Stimulated activated CD4-positive, alpha-beta T cell treated with anti-CD3 and anti-CD28 coated beads, Interleukin-15, amount 100 ng/mL, for 48 hours (primary cell): Measurements from ENCODE around the gene MAST4.

Experiments used
- DNase-seq, 2 donors: peaks; one replicate each; pipeline ENCODE4 v3.0.0-alpha.2; 2020; ENCODE audit warnings: low read depth in 2 of 2

MAST4 gene

GRCh38 chr5:66697796-66698564 lies 101.8 kb downstream of the MAST4 start:
- DNase-seq: no peak

DNA sequence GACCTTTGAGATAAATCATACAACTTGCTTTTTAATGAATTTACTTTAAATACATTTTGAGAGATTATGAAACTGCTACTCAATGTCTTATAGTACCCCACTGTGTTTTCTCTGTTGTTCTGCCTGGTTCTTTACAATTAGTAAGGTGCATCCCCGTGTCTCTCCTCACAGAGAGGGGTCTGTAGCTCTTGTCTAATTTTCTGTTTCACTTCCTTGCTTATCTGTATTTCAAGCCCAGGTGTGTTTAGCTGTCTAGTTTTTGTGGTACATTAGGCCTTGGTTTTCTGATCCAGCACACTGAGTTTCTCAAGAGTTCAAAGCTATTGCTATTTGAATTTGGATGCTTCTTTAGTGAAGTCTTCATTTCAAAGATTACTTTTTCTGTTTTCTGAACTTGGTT lies 105.1 kb downstream of the MAST4 start:
- no peak for DNase-seq

DNA sequence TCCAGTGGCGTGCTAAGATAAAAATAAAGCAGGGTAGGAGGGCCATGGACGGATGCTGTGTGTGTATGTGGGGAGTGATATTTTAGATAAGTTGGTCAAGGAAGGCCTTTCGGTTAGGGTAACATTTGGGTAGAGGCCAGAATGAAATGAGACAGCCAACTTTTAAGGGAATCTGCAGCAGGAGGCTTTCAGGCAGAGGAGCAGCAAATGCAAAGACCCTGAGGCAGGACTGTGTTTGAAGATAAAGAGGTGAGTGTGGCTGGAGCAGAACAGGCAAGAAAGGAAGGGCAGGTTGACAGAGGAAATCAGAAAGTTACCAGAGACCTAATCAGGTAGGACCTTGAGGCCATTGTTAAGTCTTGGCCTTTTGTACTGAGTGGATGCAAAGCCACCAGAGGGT lies 106.2 kb downstream of the MAST4 start:
- DNase-seq: no peak

DNA sequence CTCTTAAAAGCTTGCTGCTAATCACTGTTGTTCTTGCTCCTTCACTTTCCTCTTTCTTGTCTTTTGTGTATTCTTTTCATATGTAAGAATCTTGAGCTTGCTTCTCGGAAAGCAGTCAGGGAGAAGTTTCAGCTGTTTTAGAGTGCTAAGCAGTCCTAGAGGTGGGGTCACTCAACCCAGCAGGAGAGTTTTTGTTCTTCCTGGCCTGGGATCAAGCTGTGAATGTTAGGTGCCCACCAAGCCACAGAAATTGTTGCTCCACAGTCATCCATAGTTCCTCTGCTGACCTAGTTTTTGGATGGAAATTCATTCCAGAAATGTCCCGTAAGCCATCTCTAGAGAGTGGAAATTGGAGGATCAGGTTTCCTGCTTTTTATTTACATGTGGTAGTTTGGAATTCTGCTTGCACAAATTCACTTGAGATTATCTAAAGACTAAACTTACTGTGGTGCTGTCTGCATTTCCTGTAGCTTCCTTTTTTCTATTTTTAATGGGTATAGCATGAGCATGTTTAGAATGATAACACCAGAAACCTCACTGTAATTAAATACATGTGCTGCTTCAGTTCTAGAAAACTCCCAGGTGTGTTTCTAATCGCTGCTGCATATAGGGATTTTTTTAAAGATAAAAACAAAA lies 108.7 kb downstream of the MAST4 start:
- no peak for DNase-seq

DNA sequence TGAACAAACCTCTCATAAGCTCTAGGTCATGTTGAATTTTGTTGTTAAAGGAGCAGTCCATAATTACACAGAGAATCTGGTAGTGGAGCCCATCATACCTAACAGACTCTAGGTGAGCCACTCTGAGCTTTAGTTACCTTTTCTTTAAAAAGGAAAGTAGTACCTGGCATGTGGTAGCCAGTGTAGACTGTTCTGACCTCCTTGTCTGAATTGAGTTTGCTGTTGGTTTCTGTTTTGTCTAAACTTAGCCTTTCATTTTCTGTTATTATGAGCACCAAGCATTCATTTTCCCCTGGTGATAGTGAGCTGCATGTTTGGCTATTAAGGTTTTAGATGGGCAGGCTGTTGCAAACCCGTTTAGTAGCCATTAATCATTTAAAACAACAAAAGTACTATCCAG lies 112.2 kb downstream of the MAST4 start:
- DNase-seq: no peak

GRCh38 chr5:66710557-66711088 lies 114.4 kb downstream of the MAST4 start:
- DNase-seq: no peak

DNA sequence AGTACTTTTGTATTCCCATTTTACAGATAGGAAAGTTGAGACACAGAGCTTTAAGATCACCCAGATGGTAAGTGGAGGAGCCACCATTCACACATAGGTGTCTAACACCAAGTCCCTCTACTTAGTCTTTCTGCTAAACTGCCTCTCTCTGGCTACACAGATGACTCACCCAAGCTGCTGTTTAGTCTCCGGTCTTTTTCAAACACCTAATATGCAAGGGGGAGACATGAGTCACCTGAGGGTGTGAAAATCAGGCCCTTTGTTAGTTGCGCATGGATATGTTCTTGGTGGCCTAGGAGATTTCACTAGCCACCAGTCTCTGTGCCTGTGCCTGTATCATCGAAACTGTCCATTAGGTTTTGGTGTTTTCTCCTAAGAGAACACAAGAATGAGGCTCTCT lies 117.8 kb downstream of the MAST4 start:
- DNase-seq: no peak

DNA sequence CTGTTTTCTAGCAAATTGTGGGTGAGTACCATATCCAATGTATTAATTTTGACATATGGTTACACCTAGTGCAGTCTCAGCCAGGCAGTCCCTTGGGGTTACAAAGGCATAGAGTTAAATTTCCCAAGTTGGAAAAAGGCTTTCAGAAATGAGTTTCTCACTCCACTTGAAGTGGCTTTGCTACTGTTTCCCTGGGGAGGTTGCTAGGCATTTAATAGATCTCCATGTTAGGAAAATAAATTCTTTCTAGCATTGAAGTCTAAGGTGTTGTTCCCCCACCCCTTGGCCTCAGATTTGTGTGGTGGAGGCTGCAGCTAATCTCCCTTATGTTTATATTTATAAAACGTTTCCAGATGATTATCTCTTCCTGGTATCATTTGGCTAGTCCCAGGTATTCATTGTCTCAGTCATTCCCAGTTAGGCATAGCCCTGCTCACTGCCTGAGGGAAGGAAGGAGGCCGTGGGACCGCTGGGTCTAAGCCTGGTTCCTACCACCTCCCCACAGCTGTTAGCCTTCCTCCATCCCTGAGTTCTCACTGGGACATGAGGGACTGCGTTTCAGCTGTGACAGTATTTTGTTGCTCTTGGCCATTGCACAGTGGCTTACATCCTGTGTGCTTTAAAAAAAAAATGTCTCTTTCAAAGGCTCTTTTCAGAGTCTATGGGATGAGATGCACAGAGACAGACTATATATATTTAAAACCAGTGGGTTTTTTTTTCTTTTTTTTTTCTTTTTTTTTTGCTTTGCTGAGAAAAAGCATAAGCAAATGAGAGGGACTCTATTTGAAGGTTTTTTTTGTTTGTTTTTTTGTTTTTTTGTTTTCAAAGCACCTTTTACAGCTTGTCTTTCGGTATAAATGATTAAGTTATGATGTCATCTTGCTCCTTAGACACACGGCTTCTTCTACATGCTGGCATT lies 121.5 kb downstream of the MAST4 start:
- DNase-seq: no peak

GRCh38 chr5:66718374-66719002 lies 122.3 kb downstream of the MAST4 start:
- DNase-seq: no peak

GRCh38 chr5:66720780-66721179 lies 124.6 kb downstream of the MAST4 start:
- DNase-seq: no peak

DNA sequence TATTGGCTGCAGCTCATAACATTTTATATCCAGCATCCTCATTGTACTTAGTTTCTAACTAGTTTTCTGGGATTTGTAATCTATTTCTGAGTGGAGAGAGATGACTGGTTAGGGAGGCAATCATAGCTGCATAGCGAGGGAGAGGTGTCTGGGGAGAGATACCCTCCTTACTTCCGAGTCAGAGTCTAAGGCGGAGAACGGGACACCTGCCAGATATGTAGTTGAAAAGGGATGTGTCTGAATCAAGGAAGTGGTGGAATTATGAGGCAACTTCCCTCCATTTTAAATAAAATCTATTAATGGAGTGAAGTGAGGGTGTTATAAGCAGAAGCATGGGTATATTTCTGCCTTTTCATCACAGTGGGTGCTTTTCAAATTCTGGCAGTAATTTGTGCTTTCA lies 126.5 kb downstream of the MAST4 start:
- no peak for DNase-seq

DNA sequence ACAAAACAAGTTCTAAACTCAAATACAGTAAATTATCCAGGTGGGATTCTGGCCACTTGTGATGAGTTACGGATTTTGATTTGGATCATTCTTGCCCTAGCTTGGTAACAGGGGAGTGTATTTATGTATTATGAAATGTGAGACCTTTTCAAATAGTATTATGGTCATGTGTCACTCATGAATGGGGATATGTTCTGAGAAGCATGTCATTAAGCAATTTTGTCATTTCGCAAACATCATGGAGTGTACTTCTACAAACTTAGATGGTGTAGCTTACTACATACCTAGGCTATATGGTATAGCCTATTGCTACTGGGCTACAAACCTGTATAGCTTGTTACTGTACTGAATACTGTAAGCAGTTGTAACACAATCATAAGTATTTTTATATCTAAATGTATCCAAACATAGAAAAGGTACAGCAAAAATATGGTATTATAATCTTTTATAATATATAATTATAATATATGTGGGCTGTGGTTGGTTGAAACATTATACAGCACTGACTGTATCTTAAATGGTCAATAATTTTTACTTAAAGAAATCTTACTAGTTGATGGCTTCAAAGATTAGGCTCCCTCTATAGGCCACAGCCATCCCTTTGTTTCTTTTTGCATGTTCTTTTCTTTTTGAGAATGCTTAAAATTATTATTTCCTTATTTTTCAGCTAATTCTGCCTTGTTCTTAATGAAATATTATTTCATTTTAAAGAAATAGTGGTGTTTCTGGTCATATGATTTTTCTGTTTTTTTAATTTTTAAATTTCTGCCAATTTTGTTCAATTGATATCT lies 128.4 kb downstream of the MAST4 start:
- DNase-seq: no peak

- no peak for DNase-seq
Observed at GRCh38 chr5:66727630-66728029, 131.4 kb downstream of the MAST4 start.

DNA sequence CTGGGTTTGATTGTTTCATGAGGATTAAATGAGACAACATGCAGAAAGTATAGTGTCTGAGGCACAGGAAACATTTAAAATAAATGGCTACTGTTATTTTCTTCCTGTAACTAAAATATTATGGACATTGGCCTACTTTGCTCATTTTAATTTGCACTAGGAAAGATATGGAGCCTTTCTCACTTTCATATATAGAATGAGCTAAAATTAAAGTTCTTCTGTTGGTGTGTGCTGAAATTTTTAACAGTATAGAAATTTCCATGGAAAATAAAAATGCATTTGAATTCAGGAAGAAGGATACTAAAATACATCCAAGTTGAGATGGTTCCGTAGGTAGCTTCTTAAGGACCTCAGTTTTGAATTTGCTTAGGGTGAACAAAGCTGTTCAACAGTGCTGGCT lies 131.9 kb downstream of the MAST4 start:
- DNase-seq: no peak

DNA sequence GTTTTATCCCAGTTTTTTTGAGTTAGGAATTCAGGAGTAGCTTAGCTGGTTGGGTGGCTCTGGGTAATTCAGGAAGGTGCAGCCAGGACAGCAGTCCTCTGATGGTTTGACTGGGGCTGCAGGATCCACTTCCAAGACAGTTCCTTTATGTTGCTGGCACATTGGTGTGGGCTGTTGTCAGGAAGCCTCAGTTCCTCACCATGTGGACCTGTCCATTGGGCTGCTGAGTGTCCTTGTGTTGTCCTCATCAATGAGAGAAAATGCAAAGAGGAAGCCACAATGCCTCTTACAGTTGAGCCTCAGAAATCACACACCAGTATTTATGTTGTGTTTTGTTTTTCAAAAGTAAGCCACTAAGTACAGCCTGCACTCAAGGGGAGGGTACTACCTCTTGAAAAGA lies 140.9 kb downstream of the MAST4 start:
- DNase-seq: no peak

DNA sequence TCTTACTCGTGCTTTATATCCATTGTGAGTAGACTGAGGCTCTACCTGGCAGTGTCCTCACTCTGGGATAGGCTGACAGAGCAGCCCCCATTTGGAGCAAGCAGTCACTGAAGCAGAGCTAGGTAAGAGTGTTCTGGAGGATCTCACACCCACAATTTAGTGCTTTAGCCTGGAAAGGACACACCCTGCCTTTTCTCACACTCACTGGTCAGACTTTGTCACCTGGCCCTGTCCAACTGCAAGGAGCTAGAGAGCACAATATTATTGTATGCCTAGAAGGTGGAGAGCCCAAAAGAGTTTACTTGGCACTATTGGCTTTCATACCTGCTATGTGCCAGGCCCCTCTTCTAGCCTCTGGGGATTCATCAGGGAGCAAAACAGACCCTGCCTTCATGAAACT lies 141.9 kb downstream of the MAST4 start:
- DNase-seq: no peak

DNA sequence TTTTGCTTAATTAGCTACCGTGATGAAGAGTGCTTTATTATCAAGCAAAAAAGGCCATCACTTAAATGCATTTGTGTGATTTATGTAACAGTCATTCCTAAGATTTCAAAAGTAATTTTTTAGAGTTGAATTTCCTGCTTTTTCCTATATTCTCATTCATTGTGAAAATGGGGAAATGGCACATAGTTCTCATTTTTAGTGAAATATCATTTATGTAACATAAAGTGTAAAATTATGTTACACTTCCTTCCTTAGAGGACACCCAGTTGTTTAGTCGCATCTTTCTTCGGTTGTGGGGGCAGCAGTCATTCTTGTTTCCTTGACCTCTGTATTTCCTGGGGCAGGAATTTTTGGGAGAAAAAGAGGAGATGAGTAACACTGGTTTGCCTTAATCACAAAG lies 142.8 kb downstream of the MAST4 start:
- no peak for DNase-seq

GRCh38 chr5:66739951-66740350 lies 143.8 kb downstream of the MAST4 start:
- no peak for DNase-seq

- DNase-seq: no peak
Observed at GRCh38 chr5:66741394-66741793, 145.2 kb downstream of the MAST4 start.

- no peak for DNase-seq
Observed at GRCh38 chr5:66742083-66742895, 146.1 kb downstream of the MAST4 start.
